GM18858 (cell line): ENCODE results near the gene IDNK.

Experiments used
- ATAC-seq: cut with Tn5 transposase; IDR thresholded peaks from one replicate; pipeline ENCODE4 v1.9.1; 2021; ENCODE audit not compliant: unreplicated experiment

IDNK gene

GRCh38 chr9:83633255-83633654, 10.3 kb downstream of the IDNK start:
- no peak for ATAC-seq

GRCh38 chr9:83633676-83634075, 10.7 kb downstream of the IDNK start:
- no peak for ATAC-seq

DNA sequence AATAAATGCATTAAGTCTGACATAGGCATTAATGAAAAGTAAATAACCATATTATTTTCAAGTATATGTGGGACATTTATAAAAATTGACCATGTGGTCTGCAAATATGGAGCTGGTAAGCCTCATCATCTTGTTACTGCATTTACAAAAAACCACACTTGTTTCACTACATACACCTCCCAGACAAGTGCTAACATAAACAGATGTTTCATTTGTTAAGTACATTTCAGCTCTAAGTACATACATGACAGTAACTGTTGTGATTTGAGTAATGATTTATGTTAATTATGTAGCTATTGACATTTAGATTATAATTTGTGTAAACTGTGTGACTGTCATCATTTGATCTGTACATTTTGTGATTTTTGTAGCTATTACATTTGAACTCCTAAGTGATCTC, 13.9 kb downstream of the IDNK start:
- ATAC-seq, result no peak

GRCh38 chr9:83637389-83637788, 14.4 kb downstream of the IDNK start:
- no peak for ATAC-seq

- no peak for ATAC-seq
Observed at GRCh38 chr9:83639266-83639665, 16.3 kb downstream of the IDNK start.

DNA sequence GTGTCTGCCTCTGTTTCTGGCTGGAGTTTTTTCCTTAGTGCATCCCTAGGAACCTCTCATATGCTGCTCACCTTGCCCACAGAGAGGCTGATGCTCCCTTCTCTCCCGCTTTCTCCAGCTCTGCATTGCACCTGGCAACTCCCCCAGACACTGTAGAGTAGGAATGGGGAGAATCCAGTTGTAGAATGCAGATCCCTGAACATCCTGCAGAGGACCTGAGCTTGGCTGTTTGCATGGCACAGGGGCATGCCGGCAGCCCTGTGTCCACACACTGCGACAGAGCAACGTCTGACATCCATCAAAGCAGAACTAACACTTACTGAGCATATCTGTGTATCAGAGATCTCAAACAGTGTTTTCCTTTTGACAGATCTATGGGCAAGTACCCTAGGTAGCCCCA, 19.9 kb downstream of the IDNK start:
- no peak for ATAC-seq

DNA sequence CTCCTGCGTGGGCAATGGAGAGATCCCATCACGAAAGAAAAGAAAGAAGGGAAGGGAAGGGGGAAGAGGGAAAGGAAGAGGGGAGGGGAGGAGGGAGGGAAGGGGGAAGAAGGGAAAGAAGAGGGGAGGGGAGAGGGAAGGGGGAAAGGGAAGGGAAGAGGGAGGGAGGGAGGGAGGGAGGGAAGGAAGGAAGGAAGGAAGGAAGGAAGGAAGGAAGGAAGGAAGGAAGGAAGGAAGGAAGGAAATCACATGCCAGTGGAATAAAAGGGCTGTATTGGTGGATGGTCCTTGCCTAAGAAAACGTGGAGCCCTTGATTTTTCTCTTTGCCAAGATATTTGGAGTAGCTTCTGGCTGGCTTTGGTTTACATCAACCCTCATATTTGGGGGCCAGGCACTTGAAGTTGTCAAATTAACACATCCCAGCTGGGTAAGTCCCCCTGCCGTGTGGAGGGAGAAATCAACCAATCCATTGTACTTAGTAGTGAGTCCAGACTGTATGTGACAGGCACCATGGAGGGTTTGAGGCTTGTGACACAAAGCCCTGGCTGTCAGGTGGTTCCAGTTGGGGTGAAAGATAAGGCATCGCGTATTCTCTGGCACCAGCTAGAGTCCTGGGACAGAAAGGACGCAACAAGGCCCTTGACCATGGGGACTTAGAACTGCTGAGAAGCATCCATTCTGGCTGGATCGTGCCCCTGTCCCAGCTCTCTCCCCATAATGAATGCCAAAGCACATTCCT, 23.7 kb downstream of the IDNK start:
- no peak for ATAC-seq

- ATAC-seq, result no peak
Observed at GRCh38 chr9:83649080-83649479, 26.1 kb downstream of the IDNK start.

GRCh38 chr9:83649515-83649914, 26.6 kb downstream of the IDNK start:
- ATAC-seq, result no peak

GRCh38 chr9:83651558-83651957, 28.6 kb downstream of the IDNK start:
- ATAC-seq, result no peak

GRCh38 chr9:83652433-83652832, 29.5 kb downstream of the IDNK start:
- no peak for ATAC-seq

- ATAC-seq, result no peak
Observed at GRCh38 chr9:83655433-83655832, 32.5 kb downstream of the IDNK start.

- ATAC-seq, result peak; percentile 55
Observed at GRCh38 chr9:83656032-83656680, 33.2 kb downstream of the IDNK start.

DNA sequence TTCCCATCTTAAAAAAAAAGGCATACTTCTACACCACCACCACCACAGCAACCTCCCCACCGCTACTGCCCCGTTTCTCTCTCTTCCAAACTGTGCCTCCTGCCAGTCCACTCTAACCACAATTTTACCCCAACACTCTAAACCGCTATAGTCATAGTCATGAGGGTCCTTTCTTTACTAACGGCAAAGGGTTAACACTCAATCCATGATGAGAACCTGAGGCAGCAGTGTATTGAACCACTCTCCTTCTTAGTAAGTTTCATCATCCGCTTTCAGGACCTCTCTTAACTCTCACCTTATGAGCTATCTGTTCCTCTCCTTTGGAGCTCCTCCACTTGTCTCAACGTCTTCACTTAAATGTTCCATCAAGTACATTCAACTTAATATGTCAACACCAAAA, 34.0 kb downstream of the IDNK start:
- ATAC-seq, result no peak

- no peak for ATAC-seq
Observed at GRCh38 chr9:83662933-83663332, 40.0 kb downstream of the IDNK start.

DNA sequence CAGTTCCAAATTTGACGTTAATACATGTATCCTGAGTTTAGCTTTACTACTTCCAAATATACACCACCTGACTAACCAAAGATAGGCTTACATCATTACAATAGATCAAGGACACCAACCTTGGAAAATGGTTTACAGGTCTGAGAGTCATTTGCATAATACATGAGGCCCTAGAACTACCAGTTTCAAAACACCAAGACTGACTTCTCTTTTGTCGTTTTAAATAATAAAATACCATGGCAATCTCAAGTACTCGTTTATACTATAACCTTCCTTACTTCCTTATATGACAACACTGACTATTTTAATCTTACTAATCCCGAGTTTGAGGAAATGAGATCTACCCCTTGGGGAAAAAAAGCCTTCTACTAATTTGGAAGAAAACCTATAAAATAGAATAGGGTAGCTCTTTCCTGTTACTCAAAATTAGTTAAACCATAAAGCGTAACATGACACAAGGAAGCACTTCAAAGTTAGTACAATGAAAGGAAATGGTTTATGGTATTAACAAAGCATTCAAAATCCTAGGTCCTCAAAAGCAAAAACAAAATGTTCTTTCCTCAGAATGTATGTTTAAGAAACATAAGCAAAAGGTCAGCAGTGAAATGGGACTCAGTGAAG, 42.7 kb downstream of the IDNK start:
- peak; percentile 80 for ATAC-seq

GRCh38 chr9:83669067-83669466, 46.1 kb downstream of the IDNK start:
- ATAC-seq, result no peak

DNA sequence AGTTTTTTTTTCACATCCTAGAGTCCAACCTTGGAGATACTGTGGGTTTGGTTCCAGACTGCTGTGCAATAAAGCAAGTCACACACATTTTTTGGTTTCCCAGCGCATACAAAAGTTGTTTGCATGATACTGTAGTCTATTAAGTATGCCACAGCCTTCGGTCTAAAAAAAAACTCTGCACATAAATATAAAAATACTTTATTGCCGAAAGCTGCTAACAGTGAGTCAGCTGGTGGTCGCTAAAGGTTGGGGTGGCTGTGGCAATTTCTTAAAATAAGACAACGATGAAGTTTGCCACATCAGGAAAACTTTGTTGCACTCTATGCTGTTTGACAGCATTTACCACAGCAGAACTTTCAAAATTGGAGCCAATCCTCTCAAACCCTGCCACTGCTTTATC, 47.4 kb downstream of the IDNK start:
- ATAC-seq, result no peak

DNA sequence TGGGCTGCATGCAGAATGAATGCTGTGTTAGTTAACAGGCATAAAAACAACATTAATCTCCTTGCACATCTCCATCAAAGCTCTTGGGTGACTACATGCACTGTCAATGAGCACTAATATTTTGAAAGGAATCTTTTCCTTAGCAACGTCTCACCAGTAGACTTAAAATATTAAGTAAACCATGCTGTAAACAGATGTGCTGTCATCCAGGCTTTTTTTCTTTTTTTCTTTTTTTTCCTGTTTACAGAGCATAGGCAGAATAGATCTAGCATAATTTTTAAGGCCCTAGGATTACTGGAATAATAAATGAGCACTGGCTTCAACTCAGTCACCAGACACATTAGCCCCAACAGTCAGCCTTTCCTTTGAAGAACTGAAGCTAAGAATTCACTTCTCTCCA, 48.5 kb downstream of the IDNK start:
- no peak for ATAC-seq

- no peak for ATAC-seq
Observed at GRCh38 chr9:83675466-83675865, 52.5 kb downstream of the IDNK start.

- ATAC-seq, result no peak
Observed at GRCh38 chr9:83677596-83677995, 54.7 kb downstream of the IDNK start.

DNA sequence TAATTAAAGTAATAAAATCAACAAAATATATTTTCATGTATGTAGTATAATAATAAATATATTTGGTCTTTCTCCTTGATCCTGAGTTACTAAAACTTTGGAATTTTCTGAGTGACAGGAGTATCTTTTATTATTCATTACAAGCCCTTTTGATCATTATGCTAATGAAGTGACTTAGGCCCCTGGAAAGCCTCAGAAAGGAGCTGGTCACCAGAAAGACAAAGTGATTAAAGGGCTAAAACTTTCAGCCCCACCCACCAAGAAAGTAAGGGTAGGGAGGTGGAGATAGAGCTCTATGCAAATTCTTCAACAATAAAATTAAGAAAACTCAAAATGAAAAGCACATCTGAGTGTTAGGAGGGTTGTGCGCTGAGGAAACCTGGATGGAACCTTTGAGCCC, 57.3 kb downstream of the IDNK start:
- no peak for ATAC-seq
